Stomach (tissue), 9 donors: ENCODE data around the gene PALB2. TPM values are rescaled to one million over a fixed set of nuclear protein-coding genes. Genes with fewer than 3 reads are reported as not detected.

Experiments used
- DNase-seq, 2 donors: peaks; one replicate each; pipeline versions ENCODE4 v3.0.0 to v3.0.0-alpha.2; 2013 to 2019
- H3K27ac ChIP-seq, 5 donors: fragments of 200-600 bp in 4 of 5; sonication (generic) in 4 of 5; one replicate each; pipeline ENCODE4 v1.5.1; 2013 to 2019; ENCODE audit warnings: mild to moderate bottlenecking in 1 of 5, moderate library complexity in 1 of 5
- H3K27me3 ChIP-seq, 3 donors: fragments of 200-600 bp; sonication (generic); one replicate each; pipeline ENCODE4 v1.5.1; 2017 to 2019; ENCODE audit warnings: mixed run types in 1 of 3
- H3K36me3 ChIP-seq, 4 donors: fragments of 200-600 bp; sonication (generic); 1 replicate in 3 of 4; 2 replicates in 1 of 4; pipeline ENCODE4 v1.5.1; 2016 to 2019
- H3K4me1 ChIP-seq, 4 donors: fragments of 200-600 bp; sonication (generic); one replicate each; pipeline ENCODE4 v1.5.1; 2016 to 2019
- H3K4me3 ChIP-seq, 4 donors: fragments of 200-600 bp; sonication (generic) in 3 of 4; one replicate each; pipeline ENCODE4 v1.5.1; 2016 to 2019; ENCODE audit warnings: mild to moderate bottlenecking in 1 of 4
- H3K9me3 ChIP-seq, 4 donors: fragments of 200-600 bp; sonication (generic); one replicate each; pipeline ENCODE4 v1.5.1; 2016 to 2019
- CTCF ChIP-seq, 7 experiments: fragments of 450-650 bp in 4 of 7; fragments of 200-600 bp in 3 of 7; sonication (generic) in 3 of 7; IDR thresholded peaks; one replicate each; pipeline ENCODE4 v1.5.1; 2016 to 2019; ENCODE audit warnings: antibody characterized with exemption in 7 of 7, control low read depth in 2 of 7, mild to moderate bottlenecking in 1 of 7
- EP300 ChIP-seq: sonication (generic); formaldehyde crosslinking; IDR thresholded peaks from one replicate; pipeline ENCODE4 v1.6.1; 2017; ENCODE audit warnings: antibody characterized with exemption
- POLR2A ChIP-seq, 4 donors: fragments of 450-650 bp; IDR thresholded peaks; one replicate each; pipeline ENCODE4 v1.6.1; 2016; ENCODE audit warnings: antibody characterized with exemption in 4 of 4, control low read depth in 2 of 4, mild to moderate bottlenecking in 1 of 4, moderate library complexity in 1 of 4
- POLR2AphosphoS5 ChIP-seq, 3 donors: sonication (generic); formaldehyde crosslinking; IDR thresholded peaks; one replicate each; pipeline ENCODE4 v1.6.1; 2016; ENCODE audit warnings: antibody characterized with exemption in 3 of 3
- WGBS, 5 donors: extraction: QIAGEN DNeasy Blood & Tissue Kit in 3 of 5; methylation state at CpG; one replicate each; pipeline versions ENCODE4 v1.1.5 to v1.1.7; 2013 to 2018; 5-methylcytosine and 5-hydroxymethylcytosine counted together
- intact Hi-C: fragments of 100-400 bp; cut with DNase I; formaldehyde crosslinking; loops from one replicate; pipeline ENCODE4 v1.15.1; 2023; ENCODE audit warnings: low total_unique reads
- polyA plus RNA-seq, 3 donors: library from polyadenylated mRNA; stranded (reverse); fragments of 200-250 nt; gene quantifications; one replicate each; pipeline ENCODE4 v1.2.3, GENCODE V29; 2013
- total RNA-seq, 5 donors: library from RNA; depleted of rRNA; stranded (reverse); fragments of >200 nt; gene quantifications; one replicate each; pipeline versions ENCODE4 v1.1.0 to v1.2.3, GENCODE V29; 2014 to 2016
- donor health status: healthy with polysubstance abuse.
- donor health status: Bipolar disorder and iron deficiency.
- donor health status: healthy.

Gene PALB2
- total and polyA plus RNA-seq, 8 donors = 2.6 to 86.6 (median 12.9) TPM

GRCh38 chr16:23678430-23679273 lies 37.5 kb upstream of the PALB2 start, which contains the start of gene PLK1:
PLK1 (plus strand) TSS chr16:23678889; CDS start chr16:23678933, 44 bp downstream.
- H3K27ac ChIP-seq = peak within 1 kb of the TSS; percentile 23 to 68 (median 35)

GRCh38 chr16:23676924-23677480 lies 35.9 kb upstream of the PALB2 start:
- no peaks in the 10 kb centered on the region for H3K27me3 ChIP-seq
- H3K9me3 ChIP-seq = no peaks in the 10 kb centered on the region
- intact Hi-C loops = no loop called here
- TF ChIP-seq CTCF (IDR thresholded peaks at IDR 0.05) = no peak
- H3K4me3 ChIP-seq = no peak overlapping the region
- H3K27ac ChIP-seq = no peak overlapping the region
- peaks cover 10 to 32% (median 19%) of the 10 kb centered on the region in 4 donors for H3K4me1 ChIP-seq
- peaks cover 3 to 51% (median 46%) of the 10 kb centered on the region in 4 donors for H3K36me3 ChIP-seq
- 81 to 94% (median 88%) methylated on average over 2 of the region's 2 CpGs for WGBS, 5 donors
- peak in 1 of 2 donors; percentile 37 for DNase-seq

More at GRCh38 chr16:23678430-23679273, 37.5 kb upstream of the PALB2 start, which contains the start of gene PLK1:
- WGBS, 5 donors = 0 to 2% (median 1%) methylated on average over 33 to 75 of the region's 75 CpGs
- Histone ChIP-seq H3K27me3 (no peaks in the 10 kb centered on the region), H3K4me3 (peak within 1 kb of the TSS; percentile 45 to 67 (median 57)), H3K4me1 (peaks cover 10 to 32% (median 19%) of the 10 kb centered on the region in 4 donors), H3K9me3 (no peaks in the 10 kb centered on the region), H3K36me3 (peaks cover 6 to 50% (median 48%) of the 10 kb centered on the region in 4 donors)
- TF ChIP-seq POLR2A (IDR thresholded peaks at IDR 0.05) = no peak
- peak in 3 of 7 experiments; percentile 13 to 46 (median 25) for TF ChIP-seq CTCF (IDR thresholded peaks at IDR 0.05)
- peak in 1 of 3 donors; percentile 27 for TF ChIP-seq POLR2AphosphoS5 (IDR thresholded peaks at IDR 0.05)
- no peak for TF ChIP-seq EP300
- intact Hi-C loops = no loop called here
- DNase-seq = peak; percentile 79 to 95

- intact Hi-C loops = no loop called here
- H3K36me3 ChIP-seq = peaks cover 5 to 61% (median 52%) of the 10 kb centered on the region in 4 donors
- peaks cover 6 to 15% (median 10%) of the 10 kb centered on the region in 4 donors for H3K4me1 ChIP-seq
- no peaks in the 10 kb centered on the region for H3K27me3 ChIP-seq
- no peak for DNase-seq
- 57 to 75% (median 67%) methylated on average over 8 of the region's 8 CpGs for WGBS, 5 donors
- TF ChIP-seq POLR2A (IDR thresholded peaks at IDR 0.05) (no peak), CTCF (IDR thresholded peaks at IDR 0.05) (no peak), EP300 (no peak), POLR2AphosphoS5 (IDR thresholded peaks at IDR 0.05) (no peak)
- H3K4me3 ChIP-seq = no peak overlapping the region
- no peak overlapping the region for H3K27ac ChIP-seq
- no peaks in the 10 kb centered on the region for H3K9me3 ChIP-seq
Observed at GRCh38 chr16:23673971-23674614, 33.0 kb upstream of the PALB2 start.

GRCh38 chr16:23670137-23670776 lies 29.1 kb upstream of the PALB2 start:
- no peaks in the 10 kb centered on the region for H3K9me3 ChIP-seq
- H3K4me3 ChIP-seq = no peak overlapping the region
- TF ChIP-seq POLR2AphosphoS5 (IDR thresholded peaks at IDR 0.05) (peak in 1 of 3 donors; percentile 18), POLR2A (IDR thresholded peaks at IDR 0.05) (no peak)
- no peaks in the 10 kb centered on the region for H3K4me1 ChIP-seq
- intact Hi-C loops = no loop called here
- no peaks in the 10 kb centered on the region for H3K27me3 ChIP-seq
- 90 to 94% (median 92%) methylated on average over 4 of the region's 4 CpGs for WGBS, 5 donors
- H3K27ac ChIP-seq = peak overlapping the region in 2 of 5 donors; percentile 56 to 71
- peak in 1 of 2 donors; percentile 43 for DNase-seq
- H3K36me3 ChIP-seq = peaks cover 42 to 94% (median 83%) of the 10 kb centered on the region in 4 donors
